Epithelial cell of esophagus (primary cell): ENCODE results near the gene NEURL3.
A peak's percentile ranks its signal among the peaks of the same experiment; 100 is the strongest.

ENCODE experiments used
- DNase-seq: peaks from one replicate; pipeline ENCODE4 v3.0.0; 2010; ENCODE audit warnings: low read depth
- H3K4me3 ChIP-seq: 2 replicates; pipeline ENCODE4 v1.5.1; 2011; ENCODE audit warnings: mild to moderate bottlenecking, low read length, control low read depth
- CTCF ChIP-seq: IDR thresholded peaks from 2 replicates; pipeline ENCODE4 v1.5.1; 2011; ENCODE audit warnings: low read depth, mild to moderate bottlenecking, low read length, control low read depth, inconsistent platforms; ENCODE audit not compliant: insufficient read depth; ENCODE audit errors: missing control alignments

NEURL3 gene

DNA sequence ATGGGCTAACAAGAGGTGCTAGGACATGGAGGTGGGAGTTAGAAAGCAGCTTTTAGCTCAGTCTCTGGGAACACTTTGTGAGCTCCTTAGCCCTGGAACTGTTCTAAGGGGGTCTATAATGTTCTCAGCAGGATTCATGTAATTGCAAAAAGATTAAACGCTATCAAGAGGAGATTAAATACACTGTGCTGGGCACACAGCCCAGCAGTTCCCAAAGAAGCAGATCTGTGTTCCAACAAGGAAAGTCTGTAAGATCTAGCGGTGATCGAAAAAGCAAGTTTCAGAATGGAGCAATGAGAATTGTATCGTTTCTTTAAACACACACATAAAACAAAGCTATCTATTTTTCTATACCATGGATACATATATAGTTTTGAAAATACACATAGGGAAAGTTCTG is 29.0 kb upstream of the NEURL3 start:
- H3K4me3 ChIP-seq: no peak overlapping the region
- DNase-seq: no peak
- TF ChIP-seq CTCF: no peak

DNA sequence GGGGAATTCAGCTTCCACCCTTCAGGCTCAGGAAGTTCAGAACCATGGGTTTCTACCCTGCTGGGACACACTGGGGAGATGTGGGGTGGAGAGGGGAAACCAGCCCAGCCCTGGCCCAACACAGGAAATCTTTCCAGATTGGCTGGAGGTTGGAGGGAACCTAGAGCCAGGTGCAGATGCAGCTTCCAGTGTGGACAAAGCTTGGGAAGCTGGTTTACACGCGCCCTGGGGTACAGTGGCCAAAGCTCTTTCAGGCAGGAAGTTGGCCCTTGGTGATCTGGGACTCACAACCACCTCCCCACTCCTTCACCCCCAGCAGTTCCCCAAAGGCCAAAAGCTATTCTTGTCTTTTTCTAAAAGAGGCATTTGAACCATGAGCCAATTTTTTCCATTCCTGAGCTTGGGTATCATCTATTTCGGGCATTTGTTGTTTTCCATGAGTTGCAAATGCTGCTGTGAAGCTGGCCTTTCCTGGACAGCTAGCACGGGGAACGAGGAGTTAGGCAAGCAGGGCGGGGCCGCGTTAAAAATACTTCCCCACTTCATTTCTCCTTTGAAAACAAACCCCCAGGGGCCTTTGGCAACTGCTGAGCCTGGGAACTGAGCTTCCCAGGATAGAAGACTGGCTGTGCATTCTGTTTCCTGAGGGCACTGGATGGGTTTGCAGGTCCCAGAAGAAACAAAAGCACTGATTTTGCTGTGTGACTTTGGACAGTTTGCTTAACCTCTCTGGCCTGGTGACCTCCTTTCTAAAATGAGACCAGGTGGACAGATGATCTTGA is 28.3 kb upstream of the NEURL3 start:
- TF ChIP-seq CTCF: no peak
- H3K4me3 ChIP-seq: no peak overlapping the region
- DNase-seq: peak; percentile 80

DNA sequence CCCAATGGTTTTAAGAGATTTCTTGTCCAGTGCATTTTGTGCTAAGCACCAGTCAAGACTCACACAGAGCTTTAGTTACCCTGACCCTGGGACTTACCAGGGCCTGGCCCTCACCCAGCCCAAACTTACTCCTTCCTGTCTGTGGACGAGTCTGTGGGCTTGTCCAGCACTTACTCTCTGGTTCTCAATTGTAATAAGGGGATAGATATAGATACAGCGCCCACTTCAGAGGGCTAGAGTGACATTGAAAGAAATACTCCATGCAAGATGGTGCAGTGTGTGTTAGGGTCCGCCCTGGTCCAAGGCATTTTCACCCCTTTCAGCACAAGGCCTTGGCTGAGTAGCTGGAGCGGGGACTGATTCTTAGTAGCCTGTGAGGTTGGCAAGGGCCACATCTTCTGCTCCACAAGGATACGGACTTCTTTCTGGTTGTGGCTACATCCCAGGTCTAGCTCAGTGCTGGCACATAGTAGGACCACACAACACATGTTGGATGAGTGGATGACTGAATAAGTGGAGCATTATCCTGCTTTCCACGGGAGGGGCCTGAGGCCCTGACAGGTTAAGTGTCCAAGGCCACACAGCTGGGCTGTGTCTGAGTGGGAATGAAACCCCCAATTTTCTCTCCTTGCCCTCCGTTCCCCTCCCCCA is 27.6 kb upstream of the NEURL3 start:
- no peak overlapping the region for H3K4me3 ChIP-seq
- no peak for TF ChIP-seq CTCF
- DNase-seq: no peak

DNA sequence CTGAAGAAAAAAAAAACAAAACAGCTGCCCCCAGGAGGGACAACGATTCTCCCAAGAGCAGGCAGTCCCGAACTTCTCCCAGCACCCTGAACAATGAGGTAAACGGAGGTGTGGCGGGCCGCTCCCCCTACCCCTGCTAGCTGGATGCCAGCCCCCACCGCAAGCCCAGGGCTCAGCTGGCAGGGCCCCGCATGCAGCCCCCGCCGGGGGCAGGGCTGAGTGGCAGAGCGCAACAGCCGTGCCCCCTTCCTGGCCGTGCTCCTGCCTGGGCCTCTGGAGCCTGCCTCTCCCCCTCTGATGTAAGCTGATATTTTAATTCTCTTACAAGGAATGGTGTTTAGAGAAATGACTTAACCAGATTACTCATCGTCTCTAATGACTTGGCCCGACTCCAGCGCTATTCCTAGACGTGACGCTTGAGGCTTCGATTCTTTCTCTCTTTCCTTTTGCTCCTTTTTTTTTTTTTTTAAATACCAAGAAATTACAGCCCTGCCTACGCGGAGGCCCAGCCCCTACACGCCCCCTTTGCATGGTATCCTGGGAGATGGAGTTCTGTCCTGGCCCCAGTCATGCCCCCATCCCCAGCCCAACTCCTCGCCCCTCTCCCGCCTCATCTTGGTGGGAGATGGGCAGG is 26.8 kb upstream of the NEURL3 start:
- no peak for TF ChIP-seq CTCF
- peak overlapping the region; percentile 9 for H3K4me3 ChIP-seq
- peak; percentile 98 for DNase-seq

- H3K4me3 ChIP-seq: no peak overlapping the region
- DNase-seq: no peak
- TF ChIP-seq CTCF: no peak
Observed at GRCh38 chr2:96531366-96531765, 26.2 kb upstream of the NEURL3 start.

DNA sequence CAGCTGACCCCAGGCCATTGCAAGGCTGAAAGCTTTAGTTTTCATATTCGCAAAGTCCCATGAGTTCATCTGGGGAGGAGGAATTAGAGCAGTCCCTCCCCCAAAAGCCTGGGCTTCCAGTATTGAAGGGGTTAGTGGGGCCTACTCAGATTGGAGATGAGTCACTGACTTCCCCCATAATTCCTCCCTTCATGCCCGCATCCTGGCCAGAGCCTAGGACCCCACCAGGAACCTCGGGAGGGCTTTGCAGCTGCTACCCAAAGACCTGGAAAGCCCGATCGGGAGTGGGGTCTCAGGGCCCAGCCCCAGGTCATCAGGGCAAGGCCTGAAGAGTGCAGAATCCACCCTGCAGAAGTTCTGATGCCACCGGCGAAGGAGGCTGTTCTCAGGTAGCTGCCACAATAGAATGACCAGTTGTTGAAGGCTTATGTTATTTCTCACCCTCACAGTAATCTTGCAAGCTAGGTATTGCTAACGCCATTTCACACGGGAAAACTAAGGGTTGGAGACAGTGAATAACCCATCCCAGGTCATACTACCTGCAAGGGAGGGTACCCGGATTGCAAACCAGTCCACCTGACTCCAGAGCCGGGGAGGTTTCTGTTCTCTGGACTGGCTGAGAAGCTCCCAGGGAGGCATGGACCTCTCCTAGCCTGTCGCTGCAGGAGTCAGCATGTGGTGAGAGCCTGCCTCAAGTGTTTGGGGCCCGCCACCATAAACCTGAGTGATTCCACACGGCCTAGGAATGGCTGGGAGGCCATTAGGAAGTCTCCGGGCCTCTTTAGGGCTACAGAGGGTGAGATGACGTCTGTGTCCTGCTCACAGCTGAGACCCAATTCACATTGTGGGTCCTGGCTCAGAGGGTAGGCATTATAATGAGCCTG is 25.6 kb upstream of the NEURL3 start:
- no peak overlapping the region for H3K4me3 ChIP-seq
- DNase-seq: no peak
- TF ChIP-seq CTCF: no peak
